Measurements from ENCODE around the gene RET.

RET gene

GRCh38 chr10:43108951-43109350 lies 32.1 kb downstream of the RET start:
- no peak overlapping the region for H3K27ac ChIP-seq (ENCODE audit: low read depth, low read length)
- H3K4me3 ChIP-seq (ENCODE audit: low read length) = no peak overlapping the region
- no peak overlapping the region for H3K4me2 ChIP-seq (ENCODE audit: low read length)
- no peak overlapping the region for H3K4ac ChIP-seq (ENCODE audit: low read depth, low read length)
- H3K4me1 ChIP-seq (ENCODE audit: control insufficient read depth, low read depth, low read length) = no peaks in the 10 kb centered on the region
- H2BK120ac ChIP-seq (ENCODE audit: low read depth, low read length) = no peak overlapping the region
- H3K27me3 ChIP-seq (ENCODE audit: insufficient read depth, low read length, poor library complexity) = no peaks in the 10 kb centered on the region
- H3K56ac ChIP-seq (ENCODE audit: low read length) = no peak overlapping the region
- H3K79me2 ChIP-seq (ENCODE audit: control insufficient read depth, insufficient read depth, low read length) = no peaks in the 10 kb centered on the region
- no peak overlapping the region for H2BK5ac ChIP-seq (ENCODE audit: low read length)
- H3K23ac ChIP-seq (ENCODE audit: low read length) = no peak overlapping the region
- no peak for DNase-seq
- H4K5ac ChIP-seq (ENCODE audit: low read length) = no peak overlapping the region
- no peak overlapping the region for H4K8ac ChIP-seq (ENCODE audit: low read depth, low read length)
- WGBS (ENCODE audit: extremely low coverage, insufficient coverage, low lambda C conversion rate) = no CpG with 5 or more reads among the region's 12 CpGs
- no peaks in the 10 kb centered on the region for H3K79me1 ChIP-seq (ENCODE audit: low read length)
- no peak overlapping the region for H2AK5ac ChIP-seq (ENCODE audit: low read length)
- no peaks in the 10 kb centered on the region for H3K36me3 ChIP-seq (ENCODE audit: control insufficient read depth, insufficient read depth, low read length)
- no peak overlapping the region for H2BK15ac ChIP-seq (replicated peaks; ENCODE audit: low read depth)
- H3K18ac ChIP-seq (ENCODE audit: low read length) = no peak overlapping the region
- H3K9ac ChIP-seq (ENCODE audit: low read length) = no peak overlapping the region

GRCh38 chr10:43109671-43110249 lies 32.9 kb downstream of the RET start:
- Histone ChIP-seq H3K9ac (ENCODE audit: low read length) (no peak overlapping the region), H4K5ac (ENCODE audit: low read length) (no peak overlapping the region), H3K36me3 (ENCODE audit: control insufficient read depth, insufficient read depth, low read length) (no peaks in the 10 kb centered on the region), H2AK5ac (ENCODE audit: low read length) (no peak overlapping the region), H3K79me1 (ENCODE audit: low read length) (no peaks in the 10 kb centered on the region), H3K23ac (ENCODE audit: low read length) (no peak overlapping the region), H2BK5ac (ENCODE audit: low read length) (no peak overlapping the region), H2BK15ac (replicated peaks; ENCODE audit: low read depth) (no peak overlapping the region), H3K79me2 (ENCODE audit: control insufficient read depth, insufficient read depth, low read length) (no peaks in the 10 kb centered on the region), H3K4ac (ENCODE audit: low read depth, low read length) (no peak overlapping the region), H3K4me2 (ENCODE audit: low read length) (no peak overlapping the region), H3K56ac (ENCODE audit: low read length) (no peak overlapping the region), H3K27me3 (ENCODE audit: insufficient read depth, low read length, poor library complexity) (no peaks in the 10 kb centered on the region), H2BK120ac (ENCODE audit: low read depth, low read length) (no peak overlapping the region), H4K8ac (ENCODE audit: low read depth, low read length) (no peak overlapping the region), H3K18ac (ENCODE audit: low read length) (no peak overlapping the region), H3K4me1 (ENCODE audit: control insufficient read depth, low read depth, low read length) (no peaks in the 10 kb centered on the region), H3K4me3 (ENCODE audit: low read length) (no peak overlapping the region), H3K27ac (ENCODE audit: low read depth, low read length) (no peak overlapping the region)
- DNase-seq = no peak
- no CpG with 5 or more reads among the region's 20 CpGs for WGBS (ENCODE audit: extremely low coverage, insufficient coverage, low lambda C conversion rate)

- Histone ChIP-seq H2BK120ac (ENCODE audit: low read depth, low read length) (no peak overlapping the region), H3K36me3 (ENCODE audit: control insufficient read depth, insufficient read depth, low read length) (no peaks in the 10 kb centered on the region), H3K18ac (ENCODE audit: low read length) (no peak overlapping the region), H3K79me1 (ENCODE audit: low read length) (no peaks in the 10 kb centered on the region), H4K5ac (ENCODE audit: low read length) (no peak overlapping the region), H3K56ac (ENCODE audit: low read length) (no peak overlapping the region), H3K4me2 (ENCODE audit: low read length) (no peak overlapping the region), H3K4ac (ENCODE audit: low read depth, low read length) (no peak overlapping the region), H3K4me3 (ENCODE audit: low read length) (no peak overlapping the region), H3K23ac (ENCODE audit: low read length) (no peak overlapping the region), H4K8ac (ENCODE audit: low read depth, low read length) (no peak overlapping the region), H3K79me2 (ENCODE audit: control insufficient read depth, insufficient read depth, low read length) (no peaks in the 10 kb centered on the region), H2AK5ac (ENCODE audit: low read length) (no peak overlapping the region), H3K4me1 (ENCODE audit: control insufficient read depth, low read depth, low read length) (no peaks in the 10 kb centered on the region), H2BK15ac (replicated peaks; ENCODE audit: low read depth) (no peak overlapping the region), H3K27ac (ENCODE audit: low read depth, low read length) (no peak overlapping the region), H2BK5ac (ENCODE audit: low read length) (no peak overlapping the region), H3K9ac (ENCODE audit: low read length) (no peak overlapping the region), H3K27me3 (ENCODE audit: insufficient read depth, low read length, poor library complexity) (no peaks in the 10 kb centered on the region)
- WGBS (ENCODE audit: extremely low coverage, insufficient coverage, low lambda C conversion rate) = no CpG with 5 or more reads among the region's 7 CpGs
- peak; percentile 13 for DNase-seq
Observed at GRCh38 chr10:43110338-43111071, 33.6 kb downstream of the RET start.

- Histone ChIP-seq H2BK15ac (replicated peaks; ENCODE audit: low read depth) (no peak overlapping the region), H3K4ac (ENCODE audit: low read depth, low read length) (no peak overlapping the region), H2AK5ac (ENCODE audit: low read length) (no peak overlapping the region), H3K27ac (ENCODE audit: low read depth, low read length) (no peak overlapping the region), H3K4me1 (ENCODE audit: control insufficient read depth, low read depth, low read length) (no peaks in the 10 kb centered on the region), H3K9ac (ENCODE audit: low read length) (no peak overlapping the region), H3K79me1 (ENCODE audit: low read length) (no peaks in the 10 kb centered on the region), H3K27me3 (ENCODE audit: insufficient read depth, low read length, poor library complexity) (no peaks in the 10 kb centered on the region), H3K36me3 (ENCODE audit: control insufficient read depth, insufficient read depth, low read length) (no peaks in the 10 kb centered on the region), H4K5ac (ENCODE audit: low read length) (no peak overlapping the region), H2BK120ac (ENCODE audit: low read depth, low read length) (no peak overlapping the region), H2BK5ac (ENCODE audit: low read length) (no peak overlapping the region), H3K4me2 (ENCODE audit: low read length) (no peak overlapping the region), H3K23ac (ENCODE audit: low read length) (no peak overlapping the region), H3K4me3 (ENCODE audit: low read length) (no peak overlapping the region), H3K79me2 (ENCODE audit: control insufficient read depth, insufficient read depth, low read length) (no peaks in the 10 kb centered on the region), H4K8ac (ENCODE audit: low read depth, low read length) (no peak overlapping the region), H3K56ac (ENCODE audit: low read length) (no peak overlapping the region), H3K18ac (ENCODE audit: low read length) (no peak overlapping the region)
- WGBS (ENCODE audit: extremely low coverage, insufficient coverage, low lambda C conversion rate) = no CpG with 5 or more reads among the region's 11 CpGs
- DNase-seq = no peak
Observed at GRCh38 chr10:43111101-43111500, 34.2 kb downstream of the RET start.

- no peak overlapping the region for H4K5ac ChIP-seq (ENCODE audit: low read length)
- no peak overlapping the region for H3K18ac ChIP-seq (ENCODE audit: low read length)
- no CpG with 5 or more reads among the region's 17 CpGs for WGBS (ENCODE audit: extremely low coverage, insufficient coverage, low lambda C conversion rate)
- DNase-seq = no peak
- H2AK5ac ChIP-seq (ENCODE audit: low read length) = no peak overlapping the region
- no peak overlapping the region for H3K23ac ChIP-seq (ENCODE audit: low read length)
- no peak overlapping the region for H3K4me2 ChIP-seq (ENCODE audit: low read length)
- H2BK120ac ChIP-seq (ENCODE audit: low read depth, low read length) = no peak overlapping the region
- no peaks in the 10 kb centered on the region for H3K27me3 ChIP-seq (ENCODE audit: insufficient read depth, low read length, poor library complexity)
- no peaks in the 10 kb centered on the region for H3K79me2 ChIP-seq (ENCODE audit: control insufficient read depth, insufficient read depth, low read length)
- no peak overlapping the region for H3K4me3 ChIP-seq (ENCODE audit: low read length)
- no peak overlapping the region for H2BK15ac ChIP-seq (replicated peaks; ENCODE audit: low read depth)
- H3K56ac ChIP-seq (ENCODE audit: low read length) = no peak overlapping the region
- no peak overlapping the region for H4K8ac ChIP-seq (ENCODE audit: low read depth, low read length)
- no peak overlapping the region for H3K27ac ChIP-seq (ENCODE audit: low read depth, low read length)
- H2BK5ac ChIP-seq (ENCODE audit: low read length) = no peak overlapping the region
- no peak overlapping the region for H3K9ac ChIP-seq (ENCODE audit: low read length)
- no peaks in the 10 kb centered on the region for H3K79me1 ChIP-seq (ENCODE audit: low read length)
- H3K36me3 ChIP-seq (ENCODE audit: control insufficient read depth, insufficient read depth, low read length) = no peaks in the 10 kb centered on the region
- H3K4ac ChIP-seq (ENCODE audit: low read depth, low read length) = no peak overlapping the region
- H3K4me1 ChIP-seq (ENCODE audit: control insufficient read depth, low read depth, low read length) = no peaks in the 10 kb centered on the region
Observed at GRCh38 chr10:43111921-43112607, 35.2 kb downstream of the RET start.
